ENCODE results near the gene UCHL5.

The UCHL5 gene, protein sequence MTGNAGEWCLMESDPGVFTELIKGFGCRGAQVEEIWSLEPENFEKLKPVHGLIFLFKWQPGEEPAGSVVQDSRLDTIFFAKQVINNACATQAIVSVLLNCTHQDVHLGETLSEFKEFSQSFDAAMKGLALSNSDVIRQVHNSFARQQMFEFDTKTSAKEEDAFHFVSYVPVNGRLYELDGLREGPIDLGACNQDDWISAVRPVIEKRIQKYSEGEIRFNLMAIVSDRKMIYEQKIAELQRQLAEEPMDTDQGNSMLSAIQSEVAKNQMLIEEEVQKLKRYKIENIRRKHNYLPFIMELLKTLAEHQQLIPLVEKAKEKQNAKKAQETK

DNA sequence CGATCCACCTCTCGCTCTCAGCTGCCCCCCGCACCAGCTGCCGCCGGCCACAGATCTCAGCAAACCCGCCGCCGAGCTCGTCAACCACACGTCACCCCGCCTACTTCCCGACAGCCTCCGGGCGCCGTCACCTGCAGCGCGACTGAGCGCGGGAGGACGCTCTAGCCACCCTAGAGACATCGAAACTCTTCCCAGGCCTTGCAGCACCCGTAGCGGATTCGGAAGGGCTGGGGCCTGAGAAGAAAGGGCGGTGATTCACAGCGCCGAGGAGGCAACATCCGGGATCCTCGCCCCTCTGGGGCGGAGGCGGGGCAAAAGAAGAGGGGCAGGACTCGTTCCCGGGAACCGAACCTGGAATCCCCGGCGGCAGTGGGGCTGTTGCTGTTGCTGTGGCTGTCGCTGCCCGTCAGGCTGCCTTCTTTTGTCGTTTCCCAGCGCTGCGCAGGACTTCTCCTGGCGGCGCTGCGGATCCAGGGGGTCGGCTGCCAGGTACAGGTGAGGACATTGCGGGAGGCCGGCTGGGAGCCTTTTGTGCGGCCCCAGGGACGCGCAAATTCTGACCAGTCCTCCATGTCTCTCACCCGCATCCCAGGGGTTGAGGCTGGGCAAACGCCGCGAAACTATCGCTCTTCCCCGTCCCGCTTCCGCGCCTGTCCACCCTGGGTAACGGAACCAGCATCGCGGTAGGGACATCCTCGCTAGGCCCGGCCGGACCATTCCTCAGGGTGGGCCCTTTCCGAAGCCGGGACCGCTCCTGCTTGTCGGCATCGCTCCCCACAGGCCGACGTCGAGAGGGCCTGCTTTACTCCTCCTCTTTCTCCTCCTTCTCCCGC, at the start of gene UCHL5, which contains the start of gene RO60:
TSS of gene UCHL5 (minus strand) at position 79 of the 833 bp plus-strand sequence. CDS start 100 bp downstream, outside the sequence.
TSS of gene RO60 (plus strand) at position 331 of the 833 bp plus-strand sequence. CDS start 9,443 bp downstream, outside the sequence.
- DNase-seq, result peak; percentile 98

DNA sequence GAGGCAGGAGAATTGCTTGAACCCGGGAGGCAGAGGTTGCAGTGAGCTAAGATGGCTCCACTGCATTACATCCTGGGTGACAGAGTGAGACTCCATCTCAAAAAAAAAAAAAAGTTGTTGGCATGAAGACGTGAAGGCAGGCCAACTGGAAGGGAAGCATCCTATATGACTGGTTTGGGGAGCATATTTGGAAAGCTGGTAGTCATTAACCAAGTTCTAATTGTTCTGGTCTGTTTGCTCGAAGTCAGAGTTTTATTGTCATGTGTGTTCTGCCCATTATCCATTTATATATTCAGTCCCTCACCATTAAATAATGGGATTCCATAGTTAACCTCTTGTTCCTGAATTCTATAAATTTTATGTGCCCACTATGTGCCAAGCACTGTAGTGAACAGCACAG, 49.3 kb upstream of the UCHL5 start:
- no peak for DNase-seq

DNA sequence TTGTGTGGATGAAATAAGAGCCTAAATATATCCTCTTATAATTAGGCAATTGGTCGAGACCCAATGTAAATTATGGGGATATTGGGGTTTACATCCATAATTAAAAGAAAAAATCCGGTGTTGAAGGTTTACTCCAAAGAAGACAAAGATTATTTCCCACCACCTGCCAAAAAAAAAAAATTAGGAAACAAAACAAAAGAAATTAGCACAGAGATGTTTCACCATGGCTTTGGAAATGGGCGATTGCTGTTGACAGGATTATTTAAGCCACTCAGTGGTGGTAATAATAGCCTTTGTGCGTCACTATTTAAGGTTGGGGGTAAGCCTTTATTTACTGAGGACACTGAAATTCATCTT, 46.6 kb upstream of the UCHL5 start:
- DNase-seq, result no peak

DNA sequence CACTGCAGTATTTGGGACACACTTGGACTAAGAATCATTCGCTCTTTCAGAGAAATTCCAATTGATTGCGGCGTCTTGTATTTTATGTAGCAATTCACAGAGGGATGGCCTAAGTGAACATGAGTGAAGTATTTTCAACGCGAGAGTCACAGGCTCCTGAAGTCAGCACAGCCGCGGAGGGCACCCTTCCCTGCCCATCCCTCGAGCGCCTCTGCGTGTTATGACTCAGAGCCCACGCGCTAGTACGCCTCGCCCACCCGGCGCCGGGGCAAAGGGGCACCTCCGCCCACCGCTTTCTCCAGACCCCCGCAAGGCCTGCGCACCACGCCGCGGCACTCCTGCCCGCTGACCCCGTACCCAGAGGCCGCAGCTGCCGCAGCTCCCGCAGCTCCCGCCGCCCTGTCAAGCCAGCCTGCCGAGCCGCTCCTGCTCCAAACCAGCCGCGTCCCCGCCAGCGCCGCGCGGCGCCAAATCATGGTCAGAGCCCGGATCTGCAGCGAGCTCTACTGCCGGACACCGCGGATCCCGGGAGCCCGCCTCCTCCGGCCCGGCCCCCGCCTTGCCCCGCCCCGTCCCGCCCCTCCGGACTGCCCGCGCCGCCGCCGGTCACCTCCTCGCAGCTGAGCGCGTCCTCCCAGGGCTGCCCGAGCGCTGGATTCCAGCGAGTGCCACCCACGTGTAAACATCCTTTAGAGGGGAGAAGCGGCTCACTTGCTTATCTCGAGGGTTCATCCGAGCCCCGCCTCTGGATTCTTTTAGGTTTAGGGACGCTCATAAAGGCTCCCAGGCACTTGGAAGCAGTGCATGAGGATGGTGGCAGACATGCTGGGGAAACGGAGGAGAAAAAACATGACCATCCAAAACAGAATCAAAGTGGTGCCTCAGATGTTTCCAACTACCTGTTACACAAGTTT, 46.0 kb upstream of the UCHL5 start, which contains the start of gene GLRX2:
TSS of gene GLRX2 (minus strand) at position 508 of the 914 bp plus-strand sequence. CDS start at position 476, 32 bp downstream.
- peak; percentile 91 for DNase-seq

DNA sequence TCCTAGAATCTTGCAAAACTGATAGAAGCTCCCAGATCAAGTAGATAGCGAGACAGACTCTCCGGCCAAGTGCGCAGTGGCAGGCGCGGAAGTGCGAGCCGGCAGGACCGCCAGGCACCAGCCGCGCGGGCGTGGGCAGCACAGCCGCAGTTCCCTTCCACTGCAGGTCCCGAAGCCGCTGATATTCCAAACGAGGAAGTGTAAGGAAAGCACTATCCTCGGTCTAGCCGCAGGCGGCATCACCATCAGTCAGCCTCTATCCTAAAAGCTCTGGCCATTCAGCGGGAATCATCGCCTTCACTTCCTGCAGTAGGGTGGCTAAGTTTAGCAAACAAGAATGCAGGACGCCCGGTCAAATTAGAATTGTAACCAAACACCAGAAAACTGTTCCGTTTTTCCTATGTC, 45.3 kb upstream of the UCHL5 start:
- DNase-seq, result peak; percentile 77

DNA sequence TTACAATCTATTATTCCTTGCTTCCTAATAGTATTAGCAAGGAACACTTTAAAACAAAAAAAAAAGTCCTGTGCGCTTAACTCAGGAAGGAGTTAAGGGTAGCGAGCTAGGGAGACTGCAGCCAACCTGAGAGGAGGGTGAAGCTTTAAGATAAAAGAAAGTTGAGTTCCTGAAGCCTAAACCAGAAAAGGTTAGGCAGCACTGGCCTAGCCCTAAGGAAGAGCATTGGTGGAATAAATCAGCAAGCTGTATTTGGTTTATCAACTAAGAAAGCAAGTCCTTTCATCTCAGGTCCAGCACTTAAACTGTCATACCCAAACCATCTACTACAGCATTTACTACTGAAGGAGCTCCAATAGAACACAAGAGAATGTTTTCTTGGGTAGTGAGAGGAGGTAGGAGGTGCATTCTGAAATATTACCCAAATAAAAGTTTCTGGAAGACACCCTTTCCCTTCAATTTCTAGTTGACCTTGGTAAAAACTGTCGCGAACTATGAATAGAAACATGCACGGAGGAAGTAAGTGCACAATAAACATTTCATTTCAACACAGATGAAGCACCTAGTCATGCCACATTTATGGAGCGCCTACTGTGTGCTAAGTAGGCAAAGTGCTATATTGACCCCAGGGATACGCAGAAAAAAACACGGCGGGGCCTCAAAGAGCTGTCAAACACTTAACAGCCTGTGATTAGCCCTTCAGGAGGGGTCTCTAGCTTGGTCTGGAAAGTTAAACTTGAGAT, 44.8 kb upstream of the UCHL5 start:
- no peak for DNase-seq

DNA sequence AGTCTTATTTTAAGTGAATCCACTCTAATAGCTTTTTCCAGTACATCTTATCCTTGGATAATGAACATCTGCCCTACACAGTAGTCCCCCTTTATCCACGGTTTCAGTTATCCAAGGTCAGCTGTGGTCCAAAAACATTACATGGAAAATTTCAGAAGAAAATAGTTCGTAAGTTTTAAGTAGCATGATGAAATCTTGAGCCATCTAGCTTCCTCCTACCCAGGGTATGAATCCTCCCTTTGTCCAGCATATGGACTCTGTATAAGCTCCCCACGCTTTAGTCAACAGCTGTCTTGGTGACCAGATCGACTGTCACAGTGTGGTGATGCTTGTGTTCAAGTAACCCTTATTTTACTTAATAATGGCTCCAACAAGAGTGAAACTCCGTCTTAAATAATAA, 43.5 kb upstream of the UCHL5 start:
- no peak for DNase-seq

DNA sequence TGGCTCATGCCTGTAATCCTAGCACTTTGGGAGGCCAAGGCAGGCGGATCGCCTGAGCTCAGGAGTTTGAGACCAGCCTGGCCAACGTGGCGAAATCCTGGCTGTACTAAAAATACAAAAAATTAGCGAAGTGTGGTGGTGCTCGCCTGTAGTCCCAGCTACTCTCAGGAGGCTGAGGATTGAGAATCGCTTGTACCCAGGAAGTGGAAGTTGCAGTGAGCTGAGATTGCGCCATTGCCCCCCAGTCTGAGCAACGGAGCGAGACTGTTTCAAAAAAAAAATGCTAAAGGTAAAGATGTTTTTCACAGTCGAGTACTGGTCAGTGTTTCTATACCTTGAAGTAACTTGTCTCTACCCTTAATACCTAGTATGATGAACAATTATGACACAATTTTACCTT, 35.0 kb upstream of the UCHL5 start:
- no peak for DNase-seq

DNA sequence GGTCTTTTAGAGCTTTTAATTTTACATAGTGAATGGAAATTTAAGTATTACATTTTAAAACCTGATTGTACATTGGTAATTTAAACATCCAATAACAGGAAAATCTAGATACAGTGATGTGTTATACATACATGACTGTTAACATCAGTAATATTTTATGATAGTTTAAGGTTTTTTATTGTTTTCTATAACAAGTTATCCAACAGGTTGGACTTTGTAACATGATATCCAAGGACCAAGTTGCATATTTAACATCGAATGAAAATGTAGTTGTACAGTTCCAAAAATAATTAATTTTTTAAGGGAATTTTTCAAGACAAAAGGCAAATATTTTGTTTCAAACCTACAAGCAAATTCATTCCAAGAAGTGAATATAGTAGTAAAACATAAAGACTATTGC, 31.7 kb upstream of the UCHL5 start:
- DNase-seq, result no peak

DNA sequence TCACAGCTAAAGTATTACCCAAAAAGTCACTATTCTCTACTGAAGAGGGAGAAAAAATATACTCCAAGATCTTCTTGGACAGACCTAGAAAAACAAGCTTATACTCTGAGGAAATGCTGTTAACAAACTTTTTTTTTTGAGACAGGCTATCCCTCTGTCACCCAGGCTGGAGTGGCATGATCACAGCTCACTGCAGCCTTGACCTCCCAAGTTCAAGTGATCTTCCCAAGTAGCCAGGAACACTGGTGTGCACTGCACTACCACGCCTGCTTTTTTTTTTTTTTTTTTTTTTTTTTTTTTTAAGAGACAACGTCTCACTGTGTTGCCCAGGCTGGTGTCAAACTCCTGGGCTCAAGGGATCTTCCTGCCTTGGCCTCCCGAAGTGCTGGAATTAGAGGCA, 28.7 kb upstream of the UCHL5 start:
- no peak for DNase-seq

DNA sequence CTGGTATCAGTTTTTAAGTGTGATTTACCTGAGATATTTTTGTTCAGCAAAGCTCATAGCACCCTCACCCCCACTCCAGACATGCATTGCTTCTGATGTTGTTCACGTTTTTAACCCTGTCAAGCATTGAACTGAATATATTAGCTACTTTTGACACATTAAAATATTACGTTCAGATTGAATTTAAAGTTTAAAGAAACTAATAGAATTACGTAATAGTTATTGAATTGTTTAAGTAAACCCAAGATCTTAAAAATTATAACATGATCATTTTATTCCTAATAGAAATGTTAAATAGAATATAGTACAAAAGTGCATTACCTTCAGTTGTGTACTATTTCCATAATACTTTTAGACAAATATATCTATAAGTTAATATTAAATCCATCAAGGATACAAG, 27.2 kb upstream of the UCHL5 start:
- DNase-seq, result no peak

DNA sequence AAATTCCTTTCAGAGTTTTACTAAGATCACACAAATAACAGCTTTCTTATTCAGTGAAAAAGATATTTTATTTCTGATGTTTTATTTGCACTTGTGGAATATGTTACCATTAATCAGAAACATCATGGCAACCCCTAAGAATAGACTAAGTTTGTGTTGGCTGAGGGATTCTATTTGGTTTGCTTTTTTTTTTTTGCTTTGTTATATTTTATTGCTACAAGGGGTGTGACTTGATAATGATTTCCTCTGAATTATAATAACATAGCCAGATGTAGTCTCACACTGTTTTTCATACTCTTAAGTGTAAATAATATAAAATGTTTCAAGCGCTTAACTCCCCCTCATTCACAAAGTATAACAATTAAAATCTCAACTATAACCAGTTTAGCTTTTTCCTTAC, 26.1 kb upstream of the UCHL5 start:
- DNase-seq, result no peak

DNA sequence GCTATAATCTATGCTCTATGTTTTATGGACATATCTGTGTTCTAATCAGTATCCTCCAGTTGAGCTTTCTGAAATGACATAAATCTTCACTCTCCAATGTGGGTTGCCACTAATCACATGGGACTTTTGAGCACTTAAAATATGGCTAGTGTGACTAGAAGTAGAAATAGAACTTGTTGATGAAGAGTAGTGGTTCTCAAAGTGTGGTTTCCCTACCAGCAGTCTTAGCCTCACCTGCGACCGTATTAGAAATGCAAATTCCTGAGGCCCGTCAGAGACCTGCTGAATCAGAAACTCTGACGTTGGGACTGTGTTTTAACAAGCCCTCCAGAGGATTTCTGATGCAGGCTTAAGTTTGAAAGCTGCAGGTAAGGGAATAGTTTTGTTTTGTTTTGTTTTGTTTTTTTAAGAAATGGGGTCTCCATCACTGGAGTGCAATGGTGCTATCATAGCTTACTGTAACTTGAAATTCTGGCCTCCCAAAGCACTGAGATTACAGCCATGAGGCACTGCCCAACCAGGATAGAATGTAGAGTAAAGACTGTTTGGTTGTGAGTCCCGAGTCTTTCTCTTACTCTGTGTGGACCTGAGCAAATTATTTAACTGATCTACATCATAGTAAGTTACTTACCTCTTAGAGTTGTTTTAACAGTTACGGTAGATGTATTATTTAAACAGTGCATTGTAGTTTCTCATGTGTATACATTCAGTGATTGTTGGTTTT, 24.4 kb upstream of the UCHL5 start:
- no peak for DNase-seq

DNA sequence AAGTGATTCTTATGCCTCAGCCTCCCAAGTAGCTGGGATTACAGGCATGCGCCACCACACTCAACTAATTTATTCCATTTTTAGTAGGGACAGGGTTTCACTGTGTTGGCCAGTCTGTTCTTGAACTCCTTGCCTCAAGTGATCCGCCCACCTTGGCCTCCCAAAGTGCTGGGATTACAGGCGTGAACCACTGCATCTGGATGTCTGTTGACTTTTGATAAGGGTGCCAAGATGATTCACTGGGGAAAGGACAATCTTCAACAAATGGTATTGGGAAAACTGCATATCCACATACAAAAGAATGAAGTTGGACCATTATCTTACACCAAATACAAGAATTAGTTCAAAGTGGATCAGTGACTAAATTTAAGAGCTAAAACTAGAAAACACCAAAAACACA, 20.0 kb upstream of the UCHL5 start:
- DNase-seq, result no peak

DNA sequence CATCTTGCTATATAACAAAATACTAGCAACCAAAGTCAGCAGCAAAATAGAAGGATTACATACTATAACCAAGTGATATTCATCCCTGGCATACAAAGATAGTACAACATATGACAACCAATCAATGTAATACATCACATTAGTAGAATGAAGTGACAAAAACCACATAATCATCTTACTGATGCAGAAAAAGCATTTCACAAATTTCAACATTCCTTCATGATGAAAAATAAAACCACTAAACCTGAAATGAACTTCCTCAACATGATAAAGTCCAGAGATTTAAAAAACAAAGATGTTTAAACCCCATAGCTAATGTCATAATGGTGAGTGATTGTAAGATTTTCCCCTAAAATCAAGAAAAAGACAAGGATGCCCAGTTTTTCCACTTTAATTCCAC, 18.8 kb upstream of the UCHL5 start:
- no peak for DNase-seq

DNA sequence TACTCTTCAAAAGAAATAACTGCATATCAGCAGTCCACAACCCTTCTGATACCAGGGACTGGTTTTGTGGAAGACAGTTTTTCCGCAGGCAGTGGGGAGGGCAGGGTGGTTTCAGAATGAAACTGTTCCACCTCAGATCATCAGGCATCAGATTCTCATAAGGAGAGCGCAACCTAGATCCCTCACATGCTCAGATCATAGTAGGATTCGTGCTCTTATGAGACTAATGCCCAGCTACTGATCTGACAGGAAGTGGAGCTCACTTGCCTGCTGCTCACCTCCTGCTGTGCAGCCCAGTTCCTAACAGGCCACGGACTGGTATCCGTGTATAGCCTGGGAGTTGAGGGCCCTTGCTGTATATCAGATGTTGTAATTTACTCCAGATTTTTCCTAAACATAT, 11.8 kb upstream of the UCHL5 start:
- DNase-seq, result no peak

DNA sequence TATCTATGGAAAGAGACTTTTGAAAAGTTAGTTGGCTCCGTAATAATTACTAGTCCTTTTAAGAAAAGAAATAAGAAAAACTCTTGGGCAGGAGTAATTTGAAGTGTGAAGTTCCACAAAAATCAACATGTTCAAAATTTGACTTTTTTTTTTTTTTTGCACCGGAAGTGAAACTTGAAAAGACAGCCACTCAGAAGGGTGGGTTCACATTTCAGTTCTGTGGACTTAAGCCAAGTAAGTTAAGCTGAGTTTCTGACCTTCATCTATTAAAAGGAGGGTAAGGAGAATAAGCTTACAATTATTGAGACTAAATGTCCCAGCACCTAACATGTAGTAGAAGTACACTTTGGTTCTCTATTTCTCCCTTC, 11.2 kb upstream of the UCHL5 start:
- no peak for DNase-seq

DNA sequence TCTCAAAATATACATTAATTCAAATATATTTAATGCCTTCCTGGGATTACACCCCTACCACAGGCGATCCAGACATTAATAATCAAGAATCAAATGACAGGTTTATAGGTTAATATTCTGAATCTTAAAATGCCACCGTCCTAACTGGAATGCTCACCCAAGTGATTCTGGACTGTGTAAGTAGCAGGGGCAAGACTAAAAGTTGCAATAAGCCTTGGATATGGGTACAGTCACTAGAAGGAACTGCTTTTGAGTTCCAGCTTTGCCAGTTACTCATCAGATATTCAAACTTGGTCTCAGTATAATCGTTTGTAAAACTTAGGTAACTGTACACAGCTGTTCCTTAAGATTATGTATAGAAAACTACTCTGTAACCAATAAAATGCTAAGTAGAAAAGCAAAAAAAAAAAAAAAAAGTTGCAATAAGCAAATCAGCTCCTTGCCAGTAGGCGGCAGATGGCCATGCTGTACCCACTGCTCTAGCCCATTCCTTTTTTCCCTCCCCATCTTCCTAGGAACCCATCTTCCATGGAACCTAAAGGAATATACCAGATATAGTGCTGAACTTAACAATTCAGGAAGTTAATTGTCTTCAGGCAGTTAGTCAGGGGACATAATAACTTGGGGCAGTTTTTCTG, 10.7 kb upstream of the UCHL5 start:
- DNase-seq, result no peak

DNA sequence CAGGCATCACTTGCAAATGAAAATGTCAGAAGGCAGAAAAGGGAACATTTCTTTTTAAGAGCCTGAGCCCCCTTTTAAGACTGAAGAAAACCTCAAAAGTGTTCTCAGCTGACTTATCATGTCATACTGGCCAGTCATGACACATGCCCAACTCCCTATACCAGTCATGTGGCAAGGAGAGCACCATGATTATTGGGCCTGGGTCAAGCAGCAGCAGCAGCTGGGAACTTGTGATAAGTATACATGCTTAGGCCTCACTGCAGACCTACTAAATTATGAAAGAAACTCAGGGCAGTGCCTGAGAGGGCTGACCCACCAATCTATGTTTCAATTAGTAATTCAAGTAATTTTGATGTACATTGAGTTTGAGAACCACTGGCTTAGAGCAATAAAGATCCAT, 8.9 kb upstream of the UCHL5 start:
- DNase-seq, result no peak

DNA sequence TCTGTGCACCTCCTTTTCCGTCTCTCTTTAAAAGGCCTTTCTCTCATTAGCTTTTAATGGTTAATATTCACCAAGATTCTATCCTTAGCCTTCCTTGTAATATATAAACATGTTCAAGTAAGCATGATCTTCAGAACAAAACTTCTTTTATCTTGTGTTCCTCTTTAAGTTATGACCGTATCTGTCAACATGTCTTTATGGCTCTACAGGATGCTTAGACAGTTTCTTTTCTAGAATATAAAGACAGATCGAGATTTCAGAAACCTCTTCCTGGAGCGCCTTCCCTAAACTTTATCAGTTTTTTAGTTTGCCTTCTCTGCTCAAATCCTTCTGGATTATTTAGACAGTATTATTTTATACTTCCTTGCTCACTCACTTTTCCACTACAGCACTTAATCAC, 7.4 kb upstream of the UCHL5 start:
- no peak for DNase-seq

DNA sequence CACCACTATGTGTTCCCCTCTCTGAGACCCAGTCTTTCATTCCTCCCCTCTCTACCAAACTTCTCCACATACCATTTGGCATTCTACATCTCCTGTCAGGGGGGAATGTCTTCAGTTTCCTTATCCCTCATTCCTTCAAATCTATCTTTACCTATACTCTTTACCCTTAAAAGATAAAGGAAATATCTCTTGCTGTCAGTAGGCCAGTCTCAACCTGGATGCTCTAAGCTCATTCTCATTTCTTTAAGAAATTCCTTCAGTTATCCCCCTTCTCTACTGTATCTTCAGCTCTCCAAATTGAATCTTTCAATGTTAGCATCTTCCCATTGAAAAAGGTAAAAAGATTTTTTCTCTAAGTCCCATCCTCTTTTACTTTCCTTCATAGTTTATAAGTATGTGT, 6.8 kb upstream of the UCHL5 start:
- no peak for DNase-seq

Data from suppressor macrophage treated with lipopolysaccharide for 4 hours (primary cell).